ENCODE measurements around the gene ATG9A.

GRCh38 chr2:219218732-219219701, 10.4 kb downstream of the ATG9A start, which contains the start of gene ABCB6:
- peak; percentile 85 to 92 for TF ChIP-seq EP300 (IDR thresholded peaks at IDR 0.05)
- TF ChIP-seq, protein P1, sequence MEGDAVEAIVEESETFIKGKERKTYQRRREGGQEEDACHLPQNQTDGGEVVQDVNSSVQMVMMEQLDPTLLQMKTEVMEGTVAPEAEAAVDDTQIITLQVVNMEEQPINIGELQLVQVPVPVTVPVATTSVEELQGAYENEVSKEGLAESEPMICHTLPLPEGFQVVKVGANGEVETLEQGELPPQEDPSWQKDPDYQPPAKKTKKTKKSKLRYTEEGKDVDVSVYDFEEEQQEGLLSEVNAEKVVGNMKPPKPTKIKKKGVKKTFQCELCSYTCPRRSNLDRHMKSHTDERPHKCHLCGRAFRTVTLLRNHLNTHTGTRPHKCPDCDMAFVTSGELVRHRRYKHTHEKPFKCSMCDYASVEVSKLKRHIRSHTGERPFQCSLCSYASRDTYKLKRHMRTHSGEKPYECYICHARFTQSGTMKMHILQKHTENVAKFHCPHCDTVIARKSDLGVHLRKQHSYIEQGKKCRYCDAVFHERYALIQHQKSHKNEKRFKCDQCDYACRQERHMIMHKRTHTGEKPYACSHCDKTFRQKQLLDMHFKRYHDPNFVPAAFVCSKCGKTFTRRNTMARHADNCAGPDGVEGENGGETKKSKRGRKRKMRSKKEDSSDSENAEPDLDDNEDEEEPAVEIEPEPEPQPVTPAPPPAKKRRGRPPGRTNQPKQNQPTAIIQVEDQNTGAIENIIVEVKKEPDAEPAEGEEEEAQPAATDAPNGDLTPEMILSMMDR (IDR thresholded peaks at IDR 0.05), result peak in 1 of 5 experiments; percentile 31
